GM12878 (cell line): ENCODE data around the gene ZNF248. TPM values are rescaled to one million over a fixed set of nuclear protein-coding genes. Genes with fewer than 3 reads are reported as not detected.
A peak's percentile ranks its signal among the peaks of the same experiment; 100 is the strongest.

Source experiments
- CEBPZ ChIP-seq: fragments of 150-350 bp; IDR thresholded peaks from 2 replicates; pipeline ENCODE4 v1.6.1; 2016; ENCODE audit warnings: low read depth, low read length
- ELK1 ChIP-seq: IDR thresholded peaks from 2 replicates; pipeline ENCODE4 v1.6.1; 2012; ENCODE audit warnings: low read depth, low read length, improper control_type of control experiment
- HDAC2 ChIP-seq: fragments of 200-600 bp; sonication (generic); IDR thresholded peaks from 2 replicates; pipeline ENCODE4 v1.6.1; 2017
- HSF1 ChIP-seq: fragments of 150-350 bp; IDR thresholded peaks from 2 replicates; pipeline ENCODE4 v1.6.1; 2014; ENCODE audit warnings: mild to moderate bottlenecking, low read depth, low read length
- JUNB ChIP-seq: IDR thresholded peaks from 2 replicates; pipeline ENCODE4 v1.6.1; 2016; ENCODE audit warnings: antibody characterized with exemption, mild to moderate bottlenecking
- LARP7 ChIP-seq: fragments of 450-650 bp; IDR thresholded peaks from 2 replicates; pipeline ENCODE4 v1.6.1; 2017; ENCODE audit warnings: mild to moderate bottlenecking
- NR2C2 ChIP-seq: IDR thresholded peaks from 2 replicates; pipeline ENCODE4 v1.6.1; 2011; ENCODE audit warnings: borderline replicate concordance, low read depth; ENCODE audit not compliant: control insufficient read depth, insufficient read length
- REST ChIP-seq: IDR thresholded peaks from 2 replicates; pipeline ENCODE4 v1.6.1; 2012; ENCODE audit warnings: mild to moderate bottlenecking, low read depth, low read length
- SMARCA5 ChIP-seq: fragments of 450-650 bp; IDR thresholded peaks from 2 replicates; pipeline ENCODE4 v1.6.1; 2017; ENCODE audit warnings: mild to moderate bottlenecking
- SMC3 ChIP-seq: IDR thresholded peaks from 2 replicates; pipeline ENCODE4 v1.6.1; 2011; ENCODE audit warnings: low read length, improper control_type of control experiment, borderline replicate concordance
- ZNF207 ChIP-seq: fragments of 450-650 bp; IDR thresholded peaks from 2 replicates; pipeline ENCODE4 v1.6.1; 2014; ENCODE audit warnings: antibody characterized with exemption, mild to moderate bottlenecking, borderline replicate concordance
- ZNF592 ChIP-seq: fragments of 450-650 bp; IDR thresholded peaks from 2 replicates; pipeline ENCODE4 v1.6.1; 2017; ENCODE audit warnings: mild to moderate bottlenecking, moderate library complexity
- polyA plus RNA-seq, 11 experiments: library from polyadenylated mRNA; depleted of rRNA in 4 of 11; unstranded in 6 of 11; stranded (reverse) in 5 of 11; fragments of >200 nt; fragmentation: Nextera tagmentation in 4 of 11; fragmentation: Illumina TruSeq in 1 of 11; extraction: Ambion mirVana in 4 of 11; extraction: Trizol in 1 of 11; gene quantifications; 1 replicate in 1 of 11; 2 replicates in 10 of 11; pipeline versions ENCODE4 v1.2.1 to v1.2.3, GENCODE V29; 2011 to 2016; ENCODE audit warnings: inconsistent platforms in 2 of 11, missing spikeins in 2 of 11, low read depth in 1 of 11
- total RNA-seq, 4 experiments: library from RNA; depleted of rRNA in 3 of 4; stranded (reverse); fragments of >200 nt in 3 of 4; fragmentation: Illumina TruSeq in 1 of 4; extraction: Trizol in 1 of 4; gene quantifications; 2 replicates each; pipeline versions ENCODE4 v1.2.1 to v1.2.3, GENCODE V29; 2013 to 2021

The ZNF248 gene
- total and polyA plus RNA-seq, 10 of the 15 experiments (the other 5 are each of a cell fraction or from before 2014, with no cell fraction given): 2.0 to 16.3 (median 8.9) TPM

GRCh38 chr10:37857287-37858211, at the start of gene ZNF248 (continued):
- TF ChIP-seq ZNF592 (no peak), LARP7 (no peak; the same call in 1 of the 2 replicates), JUNB (no peak), NR2C2 (no peak), CEBPZ (no peak), REST (no peak), HSF1 (no peak), SMC3 (0 out of 2 replicates have a peak, but pooled peaks have one; percentile 5), ELK1 (0 out of 2 replicates have a peak, but pooled peaks have one; percentile 13), HDAC2 (no peak), SMARCA5 (no peak), ZNF207 (peak; percentile 89)
